ENCODE data around the gene PTPRQ. TPM values are rescaled to one million over a fixed set of nuclear protein-coding genes. Genes with fewer than 3 reads are reported as not detected.

The PTPRQ gene
- total RNA-seq, 3 donors from 2014 or later: 0.66 to 8.0 (median 4.0) TPM

DNA sequence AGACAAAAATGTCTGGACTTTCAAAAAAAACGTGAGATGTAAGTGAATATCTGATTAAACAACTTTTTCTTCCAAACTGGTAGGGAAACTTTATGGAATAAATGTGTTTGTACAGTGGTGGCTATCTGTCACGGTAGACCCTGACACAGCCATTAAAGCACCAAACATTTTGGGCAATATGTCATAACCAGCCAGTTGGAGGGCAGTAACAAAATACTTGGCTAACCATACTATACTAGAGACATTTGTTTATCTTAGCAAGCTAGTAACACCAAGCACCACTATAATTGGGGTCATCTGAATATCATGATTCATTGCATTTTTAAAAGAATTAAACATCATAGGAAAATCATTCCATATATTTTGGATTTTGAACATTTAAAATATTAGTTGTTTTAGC lies 257.4 kb downstream of the PTPRQ start:
- Histone ChIP-seq H3K9me3 (no peaks in the 10 kb centered on the region), H3K27me3 (no peaks in the 10 kb centered on the region), H3K27ac (no peak overlapping the region), H3K36me3 (no peaks in the 10 kb centered on the region), H3K4me1 (no peaks in the 10 kb centered on the region), H3K4me3 (no peak overlapping the region)
- intact Hi-C loops (cut with DNase I; ENCODE audit: low total_unique reads): no loop called here
- no peak for TF ChIP-seq POLR2AphosphoS5 (IDR thresholded peaks at IDR 0.05)
- no peak for TF ChIP-seq POLR2A (IDR thresholded peaks at IDR 0.05)
- TF ChIP-seq, protein P1, sequence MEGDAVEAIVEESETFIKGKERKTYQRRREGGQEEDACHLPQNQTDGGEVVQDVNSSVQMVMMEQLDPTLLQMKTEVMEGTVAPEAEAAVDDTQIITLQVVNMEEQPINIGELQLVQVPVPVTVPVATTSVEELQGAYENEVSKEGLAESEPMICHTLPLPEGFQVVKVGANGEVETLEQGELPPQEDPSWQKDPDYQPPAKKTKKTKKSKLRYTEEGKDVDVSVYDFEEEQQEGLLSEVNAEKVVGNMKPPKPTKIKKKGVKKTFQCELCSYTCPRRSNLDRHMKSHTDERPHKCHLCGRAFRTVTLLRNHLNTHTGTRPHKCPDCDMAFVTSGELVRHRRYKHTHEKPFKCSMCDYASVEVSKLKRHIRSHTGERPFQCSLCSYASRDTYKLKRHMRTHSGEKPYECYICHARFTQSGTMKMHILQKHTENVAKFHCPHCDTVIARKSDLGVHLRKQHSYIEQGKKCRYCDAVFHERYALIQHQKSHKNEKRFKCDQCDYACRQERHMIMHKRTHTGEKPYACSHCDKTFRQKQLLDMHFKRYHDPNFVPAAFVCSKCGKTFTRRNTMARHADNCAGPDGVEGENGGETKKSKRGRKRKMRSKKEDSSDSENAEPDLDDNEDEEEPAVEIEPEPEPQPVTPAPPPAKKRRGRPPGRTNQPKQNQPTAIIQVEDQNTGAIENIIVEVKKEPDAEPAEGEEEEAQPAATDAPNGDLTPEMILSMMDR (IDR thresholded peaks at IDR 0.05): no peak
- DNase-seq (ENCODE audit: low spot score in 2 of 2): no peak

DNA sequence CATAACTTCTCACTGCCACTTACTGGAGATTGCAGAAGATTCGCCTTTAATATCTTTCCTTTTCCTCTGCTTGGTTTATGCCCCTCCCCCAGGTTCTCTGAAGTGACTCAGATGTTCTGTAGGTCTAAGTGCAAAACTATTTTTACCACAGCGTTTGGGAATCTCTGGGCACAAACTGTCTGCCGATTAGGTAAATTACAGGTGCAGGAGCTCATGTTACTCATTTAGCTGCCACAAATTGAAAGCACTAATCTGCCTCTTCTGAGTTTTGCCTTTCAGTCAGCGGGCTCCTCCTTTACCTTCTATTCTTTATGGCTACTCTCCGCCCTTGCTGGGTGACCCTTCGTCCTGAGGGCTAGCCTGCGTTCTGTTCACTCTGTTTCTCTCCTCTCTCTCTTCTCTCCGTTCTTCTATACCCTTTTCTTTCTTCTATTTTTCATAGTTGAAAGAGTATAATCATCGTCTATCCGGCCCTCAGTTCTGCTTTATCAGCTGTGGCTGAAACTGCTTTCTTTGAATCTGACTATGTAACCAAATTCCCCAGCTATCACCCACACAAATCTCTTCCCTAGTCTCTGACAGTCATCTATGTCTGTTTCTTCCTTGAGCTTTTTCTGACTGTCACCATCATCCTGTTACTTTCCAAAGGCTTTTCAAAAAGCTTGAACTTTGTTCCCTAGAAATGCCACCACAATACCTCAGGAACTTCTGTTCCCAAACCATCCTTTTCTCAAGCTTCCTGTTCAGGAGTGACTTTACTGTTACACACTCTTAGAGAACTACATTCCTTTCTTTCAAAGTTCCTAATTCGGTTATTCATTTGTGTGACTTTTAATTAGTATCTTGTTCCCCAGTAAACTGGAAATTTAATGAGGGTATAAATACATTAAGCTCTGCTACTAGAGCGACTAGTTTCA lies 259.1 kb downstream of the PTPRQ start:
- DNase-seq (ENCODE audit: low spot score in 2 of 2): no peak
- Histone ChIP-seq H3K4me1 (no peaks in the 10 kb centered on the region), H3K27ac (no peak overlapping the region), H3K27me3 (peaks cover 0 to 6% of the 10 kb centered on the region in 2 donors), H3K4me3 (peak overlapping the region in 2 of 3 donors; percentile 18 to 45), H3K9me3 (no peaks in the 10 kb centered on the region), H3K36me3 (no peaks in the 10 kb centered on the region)
- no peak for TF ChIP-seq POLR2A (IDR thresholded peaks at IDR 0.05)
- TF ChIP-seq, protein P1 (IDR thresholded peaks at IDR 0.05): no peak
- TF ChIP-seq POLR2AphosphoS5 (IDR thresholded peaks at IDR 0.05): no peak
- intact Hi-C loops (cut with DNase I; ENCODE audit: low total_unique reads): no loop called here

DNA sequence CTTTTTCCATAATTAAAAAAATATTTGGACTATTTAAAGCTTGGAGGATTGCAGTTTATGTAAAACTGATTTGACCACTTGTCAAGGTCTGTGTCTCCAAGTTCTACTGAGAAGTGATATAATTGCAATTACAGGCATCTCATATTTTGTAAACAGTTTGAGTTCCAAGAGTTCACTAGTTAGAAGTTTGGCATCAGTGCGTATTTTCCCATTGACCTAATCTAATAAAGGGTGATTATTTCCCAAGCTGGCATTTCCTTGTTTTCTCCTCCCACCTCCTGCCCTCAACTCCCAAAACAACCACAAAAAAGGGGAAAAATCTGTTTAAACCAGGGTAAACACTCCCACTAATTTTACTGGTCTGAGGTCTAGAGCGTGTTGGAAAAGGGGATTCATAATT lies 260.4 kb downstream of the PTPRQ start:
- Histone ChIP-seq H3K4me3 (no peak overlapping the region), H3K27ac (no peak overlapping the region)
- no peak for TF ChIP-seq POLR2A (IDR thresholded peaks at IDR 0.05)
- TF ChIP-seq, protein P1 (IDR thresholded peaks at IDR 0.05): no peak
- TF ChIP-seq POLR2AphosphoS5 (IDR thresholded peaks at IDR 0.05): no peak

DNA sequence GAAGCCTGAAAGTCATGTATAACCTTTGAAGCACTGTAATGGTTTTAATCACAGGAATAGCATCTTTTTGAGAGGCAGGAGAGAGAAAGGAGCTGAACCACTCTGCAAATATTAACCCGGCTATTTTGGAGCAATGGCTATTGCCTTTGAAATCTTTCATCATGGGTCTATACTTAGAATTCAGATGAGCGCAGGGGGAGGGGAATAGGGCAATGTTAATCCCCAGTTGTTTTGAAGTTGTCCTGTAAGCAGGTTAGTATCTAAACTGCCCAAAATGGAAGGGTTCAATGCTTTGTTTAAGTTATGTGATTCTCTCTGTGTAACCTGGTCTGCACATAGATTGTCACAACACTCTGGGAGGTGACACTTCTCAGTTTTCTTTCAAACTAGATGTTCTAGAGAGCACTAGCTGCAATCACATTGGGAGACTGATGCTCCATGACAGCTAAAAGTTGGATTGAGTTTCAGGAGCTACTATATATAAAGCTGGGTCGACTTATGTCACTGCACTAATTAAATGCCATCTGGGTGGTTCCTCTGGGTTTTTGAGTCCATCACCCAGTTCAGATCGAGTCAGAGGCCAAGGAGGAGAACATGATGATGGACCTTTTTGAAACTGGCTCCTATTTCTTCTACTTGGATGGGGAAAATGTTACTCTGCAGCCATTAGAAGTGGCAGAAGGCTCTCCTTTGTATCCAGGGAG lies 263.2 kb downstream of the PTPRQ start, which contains the start of gene MYF6:
TSS of gene MYF6 (plus strand) at position 509 of the 704 bp plus-strand sequence. CDS start at position 595, 86 bp downstream.
- no peaks in the 10 kb centered on the region for H3K9me3 ChIP-seq
- no peak for DNase-seq (ENCODE audit: low spot score in 2 of 2)
- H3K27ac ChIP-seq: no peak within 1 kb of the TSS
- intact Hi-C loops (cut with DNase I; ENCODE audit: low total_unique reads): no loop called here
- H3K4me1 ChIP-seq: no peaks in the 10 kb centered on the region
- H3K4me3 ChIP-seq: peak within 1 kb of the TSS in 1 of 3 donors; percentile 46
- H3K36me3 ChIP-seq: no peaks in the 10 kb centered on the region
- TF ChIP-seq, protein P1 (IDR thresholded peaks at IDR 0.05): no peak
- TF ChIP-seq POLR2AphosphoS5 (IDR thresholded peaks at IDR 0.05) (no peak), POLR2A (IDR thresholded peaks at IDR 0.05) (no peak)
- H3K27me3 ChIP-seq: peaks cover 0 to 19% of the 10 kb centered on the region in 2 donors

More for the DNA sequence above, 260.4 kb downstream of the PTPRQ start:
- Histone ChIP-seq H3K9me3 (no peaks in the 10 kb centered on the region), H3K36me3 (no peaks in the 10 kb centered on the region), H3K27me3 (peaks cover 0 to 16% of the 10 kb centered on the region in 2 donors), H3K4me1 (no peaks in the 10 kb centered on the region)
- intact Hi-C loops (cut with DNase I; ENCODE audit: low total_unique reads): no loop called here
- no peak for DNase-seq (ENCODE audit: low spot score in 2 of 2)
